Panc1 (cell line): Measurements from ENCODE around the gene TPRG1. TPM values are rescaled to one million over a fixed set of nuclear protein-coding genes. Genes with fewer than 3 reads are reported as not detected.

Experiments used
- ATAC-seq: fragments of 200-7000 bp; cut with Tn5 transposase; 2 replicates; pipeline ENCODE4 v1.9.1; 2020; ENCODE audit warnings: mild to moderate bottlenecking, moderate library complexity
- BruUV-seq: library from RNA; stranded (reverse); fragments of 400-500 nt; replicated peaks from 2 replicates; lab custom pipeline; 2021; lab: Mats Ljungman, UMichigan
- CTCF ChIA-PET: fragments of 300-600 bp; sonication (Branson Sonifier 250); formaldehyde crosslinking; loops from one replicate; lab custom pipeline; 2022; ENCODE audit warnings: antibody characterized with exemption; lab: Charles Lee
- POLR2A ChIA-PET: fragments of 300-600 bp; sonication (Branson Sonifier 250); formaldehyde crosslinking; loops from one replicate; lab custom pipeline; 2022; ENCODE audit warnings: antibody characterized with exemption; lab: Charles Lee
- DNase-seq: peaks from one replicate; pipeline ENCODE4 v3.0.0-alpha.2; 2010; ENCODE audit warnings: low read depth, low spot score
- H3K27ac ChIP-seq: 2 replicates; pipeline ENCODE4 v1.5.1; 2011; ENCODE audit warnings: mild to moderate bottlenecking, low read length, inconsistent platforms
- H3K27me3 ChIP-seq: fragments of 200-500 bp; sonication (Bioruptor generic); 2 replicates; pipeline ENCODE4 v1.6.0; 2014; ENCODE audit warnings: low read length, inconsistent platforms; ENCODE audit not compliant: control insufficient read depth, insufficient read depth
- H3K36me3 ChIP-seq: fragments of 200-500 bp; sonication (Bioruptor generic); 2 replicates; pipeline ENCODE4 v1.5.1; 2014; ENCODE audit warnings: inconsistent platforms, mild to moderate bottlenecking, low read length, moderate library complexity; ENCODE audit not compliant: control insufficient read depth, insufficient read depth
- H3K4me1 ChIP-seq: 2 replicates; pipeline ENCODE4 v1.5.1; 2011; ENCODE audit warnings: inconsistent platforms, mild to moderate bottlenecking, low read length, moderate library complexity; ENCODE audit not compliant: control insufficient read depth, insufficient read depth
- H3K4me3 ChIP-seq, 2 experiments: 2 replicates each; pipeline ENCODE4 v1.5.1; 2011 to 2012; ENCODE audit warnings: low read depth in 2 of 2, low read length in 2 of 2, mild to moderate bottlenecking in 2 of 2, inconsistent platforms in 1 of 2, moderate library complexity in 1 of 2
- H3K9me3 ChIP-seq: fragments of 200-500 bp; sonication (Bioruptor generic); 2 replicates; pipeline ENCODE4 v1.5.1; 2014; ENCODE audit warnings: low read depth, mild to moderate bottlenecking, inconsistent platforms, low read length, moderate library complexity; ENCODE audit not compliant: control insufficient read depth, insufficient read depth
- CTCF ChIP-seq: fragments of 450-650 bp; IDR thresholded peaks from 2 replicates; pipeline ENCODE4 v1.5.1; 2017; ENCODE audit warnings: mild to moderate bottlenecking
- POLR2AphosphoS5 ChIP-seq: IDR thresholded peaks from 2 replicates; pipeline ENCODE4 v1.6.1; 2012; ENCODE audit warnings: mild to moderate bottlenecking, low read depth, low read length, moderate library complexity
- REST ChIP-seq, 2 experiments: IDR thresholded peaks; 2 replicates each; pipeline ENCODE4 v1.6.1; 2011 to 2012; ENCODE audit warnings: low read depth in 2 of 2, control low read depth in 1 of 2, low read length in 1 of 2, mild to moderate bottlenecking in 1 of 2, moderate library complexity in 1 of 2; ENCODE audit not compliant: insufficient read depth in 1 of 2
- SIN3A ChIP-seq: IDR thresholded peaks from 2 replicates; pipeline ENCODE4 v1.6.1; 2012; ENCODE audit warnings: low read depth, mild to moderate bottlenecking, low read length, moderate library complexity, borderline replicate concordance; ENCODE audit not compliant: insufficient read depth
- TCF7L2 ChIP-seq: IDR thresholded peaks from 2 replicates; pipeline ENCODE4 v1.6.1; 2011; ENCODE audit warnings: mild to moderate bottlenecking, low read depth, low read length, inconsistent platforms
- in situ Hi-C: cut with HindIII; loops from 2 replicates; pipeline ENCODE4 v1.10.0; 2016; ENCODE audit warnings: low sequenced_read_pairs, low pct_unique_long_range_greater_than_20kb
- intact Hi-C: fragments of 100-400 bp; cut with micrococcal nuclease; formaldehyde crosslinking; loops from one replicate; pipeline ENCODE4 v1.10.0; 2022; ENCODE audit not compliant: unreplicated experiment
- total RNA-seq: library from RNA; stranded (reverse); gene quantifications from one replicate; pipeline ENCODE4 v1.2.1, GENCODE V29; 2021; ENCODE audit not compliant: unreplicated experiment

The TPRG1 gene
- total RNA-seq, 1 experiment from 2014 or later = not detected

- no TSS peak for BruUV-seq
- intact Hi-C loops = no loop called here
- ChIA-PET POLR2A (interaction anchor here (0.7 kb wide), 1 partner anchor 349 kb away, joined by 4 read pairs; no protein-coding TSS in a partner anchor), CTCF (no interaction called here)
- Histone ChIP-seq H3K9me3 (no peaks in the 10 kb centered on the region), H3K4me3 (no peak overlapping the region), H3K36me3 (no peaks in the 10 kb centered on the region), H3K27ac (no peak overlapping the region), H3K4me1 (no peaks in the 10 kb centered on the region), H3K27me3 (no peaks in the 10 kb centered on the region)
- in situ Hi-C loops = no loop called here
- no peak for ATAC-seq
- DNase-seq = no peak
- TF ChIP-seq POLR2AphosphoS5 (no peak), SIN3A (no peak), CTCF (no peak), REST (IDR thresholded peaks at IDR 0.05; ENCODE audit: insufficient read depth in 1 of 2, low read depth in 2 of 2, low read length in 1 of 2) (no peak)
Measured at GRCh38 chr3:189334064-189334920, 162.5 kb downstream of the TPRG1 start.

- CTCF ChIA-PET = interaction anchor here (0.6 kb wide), 1 partner anchor 45 kb away, joined by 4 read pairs; no protein-coding TSS in a partner anchor
- intact Hi-C loops (no loop called here), in situ Hi-C loops (no loop called here)
- H3K9me3 ChIP-seq = no peaks in the 10 kb centered on the region
- POLR2A ChIA-PET = interaction anchor here (1.2 kb wide), 1 partner anchor 8 kb away, joined by 3 read pairs; no protein-coding TSS in a partner anchor
- no TSS peak for BruUV-seq
- TF ChIP-seq CTCF = no peak
- no peak for TF ChIP-seq REST (IDR thresholded peaks at IDR 0.05; ENCODE audit: insufficient read depth in 1 of 2, low read depth in 2 of 2, low read length in 1 of 2)
- no peak for TF ChIP-seq SIN3A
- TF ChIP-seq TCF7L2 = no peak
- no peak for TF ChIP-seq POLR2AphosphoS5
- no peak overlapping the region for H3K27ac ChIP-seq
- ATAC-seq (no peak), DNase-seq (no peak)
- H3K4me3 ChIP-seq = no peak overlapping the region
- no peaks in the 10 kb centered on the region for H3K27me3 ChIP-seq
- no peaks in the 10 kb centered on the region for H3K36me3 ChIP-seq
- no peaks in the 10 kb centered on the region for H3K4me1 ChIP-seq
Measured at GRCh38 chr3:189337673-189338091, 165.9 kb downstream of the TPRG1 start.
